Measurements from ENCODE around the gene COX6A2.

Gene COX6A2

DNA sequence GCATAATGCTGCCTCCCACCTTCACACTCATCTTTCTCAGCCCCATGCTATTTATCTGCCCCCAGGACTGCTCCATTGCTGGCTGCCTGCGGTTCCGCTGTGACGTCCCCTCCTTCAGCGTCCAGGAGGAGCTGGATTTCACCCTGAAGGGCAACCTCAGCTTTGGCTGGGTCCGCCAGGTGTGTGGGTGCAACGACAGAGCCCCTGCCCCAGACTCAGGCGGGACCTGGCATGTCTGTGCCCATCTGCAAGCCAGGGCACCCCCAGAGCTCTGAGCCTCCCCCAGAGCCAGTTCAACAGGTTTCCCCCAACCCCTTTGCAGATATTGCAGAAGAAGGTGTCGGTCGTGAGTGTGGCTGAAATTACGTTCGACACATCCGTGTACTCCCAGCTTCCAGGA lies 48.0 kb downstream of the COX6A2 start:
- H4K20me1 ChIP-seq (ENCODE audit: insufficient read depth) = no peaks in the 10 kb centered on the region
- no peak overlapping the region for H3K27ac ChIP-seq
- no peak overlapping the region for H2AFZ ChIP-seq (ENCODE audit: low read depth)
- H3K4me2 ChIP-seq = no peak overlapping the region
- no peaks in the 10 kb centered on the region for H3K27me3 ChIP-seq (ENCODE audit: insufficient read depth, low read depth)
- H3K9ac ChIP-seq = no peak overlapping the region
- no peak overlapping the region for H3K4me3 ChIP-seq (IDR thresholded peaks at IDR 0.05; ENCODE audit: insufficient read depth, low read depth, low read length)
- TF ChIP-seq CTCF (conservative IDR thresholded peaks at IDR 0.05; ENCODE audit: low read depth, low read length) = no peak
- no peaks in the 10 kb centered on the region for H3K36me3 ChIP-seq (ENCODE audit: insufficient read depth)
- no peaks in the 10 kb centered on the region for H3K4me1 ChIP-seq (ENCODE audit: low read depth, poor library complexity, severe bottlenecking)
- no peaks in the 10 kb centered on the region for H3K79me2 ChIP-seq (ENCODE audit: insufficient read depth, low read depth)
